GM23338 (cell line): Measurements from ENCODE around the gene CHST13.

Experiments used
- CREB1 ChIP-seq: fragments of 250-450 bp; sonication (Bioruptor Pico); IDR thresholded peaks from 2 replicates; pipeline ENCODE4 v1.5.0; 2020; ENCODE audit warnings: low read depth, mild to moderate bottlenecking, moderate library complexity
- EZH2 ChIP-seq: fragments of 200-600 bp; sonication (generic); IDR thresholded peaks from one replicate; pipeline ENCODE4 v1.8.0; 2017; ENCODE audit warnings: antibody characterized with exemption, mild to moderate bottlenecking, low read depth; ENCODE audit not compliant: unreplicated experiment
- EZH2phosphoT487 ChIP-seq: fragments of 200-600 bp; sonication (generic); IDR thresholded peaks from one replicate; pipeline ENCODE4 v1.8.1; 2018; ENCODE audit warnings: antibody characterized with exemption; ENCODE audit not compliant: unreplicated experiment
- JUNB ChIP-seq: IDR thresholded peaks from one replicate; pipeline ENCODE4 v1.6.1; 2016; ENCODE audit warnings: antibody characterized with exemption; ENCODE audit not compliant: unreplicated experiment
- POLR2AphosphoS5 ChIP-seq: IDR thresholded peaks from 2 replicates; pipeline ENCODE4 v1.6.1; 2016; ENCODE audit warnings: antibody characterized with exemption, low read depth
- REST ChIP-seq: IDR thresholded peaks from one replicate; pipeline ENCODE4 v1.6.1; 2018; ENCODE audit warnings: antibody characterized with exemption; ENCODE audit not compliant: unreplicated experiment
- STAT1 ChIP-seq: IDR thresholded peaks from one replicate; pipeline ENCODE4 v1.6.1; 2016; ENCODE audit warnings: antibody characterized with exemption; ENCODE audit not compliant: unreplicated experiment
- TF ChIP-seq, protein P1 (sequence below), 2 experiments: fragments of 200-600 bp in 1 of 2; sonication (generic) in 1 of 2; conservative IDR thresholded peaks; 2 replicates each; pipeline versions ENCODE4 v1.5.1 to v1.6.1; 2016 to 2017; ENCODE audit warnings: antibody characterized with exemption in 2 of 2, low read depth in 2 of 2, mild to moderate bottlenecking in 2 of 2, moderate library complexity in 1 of 2
- TF ChIP-seq, protein P2 (sequence below): fragments of 250-450 bp; sonication (Bioruptor Pico); IDR thresholded peaks from 2 replicates; pipeline ENCODE4 v1.5.0; 2020; ENCODE audit warnings: mild to moderate bottlenecking, moderate library complexity

DNA sequence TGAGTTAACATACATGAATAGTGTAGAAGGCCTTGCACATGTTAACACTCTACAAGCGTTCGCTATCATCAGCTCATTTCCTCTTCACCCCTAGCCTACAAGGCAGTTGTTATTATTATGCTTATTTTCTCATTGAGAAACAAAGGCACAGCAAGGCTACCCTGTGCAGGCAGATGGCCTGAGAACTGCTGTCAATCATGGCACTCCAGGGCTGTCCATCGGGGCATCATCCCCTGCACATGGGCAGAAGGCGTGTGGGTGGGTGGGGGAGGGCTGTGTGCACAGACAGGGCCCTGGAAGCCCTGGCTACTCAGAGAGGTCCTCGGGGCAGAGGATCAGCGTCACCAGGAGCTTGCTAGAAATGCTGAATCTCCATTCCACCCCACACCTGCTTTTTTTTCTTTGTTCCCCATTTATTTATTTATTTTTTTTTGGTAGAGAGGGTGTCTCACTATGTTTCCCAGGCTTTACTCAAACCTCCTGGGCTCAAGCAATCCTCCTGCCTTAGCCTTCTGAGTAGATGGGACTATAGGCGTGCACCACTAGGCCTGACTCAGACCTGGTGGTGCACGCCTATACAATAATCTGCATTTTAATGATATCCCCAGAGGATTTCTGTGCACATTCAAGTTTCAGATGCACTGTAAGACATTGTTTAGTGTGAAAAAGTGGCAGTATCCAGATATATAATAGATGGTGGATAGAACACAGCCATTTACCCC is 38.6 kb upstream of the CHST13 start:
- TF ChIP-seq STAT1: no peak
- TF ChIP-seq, protein P1, sequence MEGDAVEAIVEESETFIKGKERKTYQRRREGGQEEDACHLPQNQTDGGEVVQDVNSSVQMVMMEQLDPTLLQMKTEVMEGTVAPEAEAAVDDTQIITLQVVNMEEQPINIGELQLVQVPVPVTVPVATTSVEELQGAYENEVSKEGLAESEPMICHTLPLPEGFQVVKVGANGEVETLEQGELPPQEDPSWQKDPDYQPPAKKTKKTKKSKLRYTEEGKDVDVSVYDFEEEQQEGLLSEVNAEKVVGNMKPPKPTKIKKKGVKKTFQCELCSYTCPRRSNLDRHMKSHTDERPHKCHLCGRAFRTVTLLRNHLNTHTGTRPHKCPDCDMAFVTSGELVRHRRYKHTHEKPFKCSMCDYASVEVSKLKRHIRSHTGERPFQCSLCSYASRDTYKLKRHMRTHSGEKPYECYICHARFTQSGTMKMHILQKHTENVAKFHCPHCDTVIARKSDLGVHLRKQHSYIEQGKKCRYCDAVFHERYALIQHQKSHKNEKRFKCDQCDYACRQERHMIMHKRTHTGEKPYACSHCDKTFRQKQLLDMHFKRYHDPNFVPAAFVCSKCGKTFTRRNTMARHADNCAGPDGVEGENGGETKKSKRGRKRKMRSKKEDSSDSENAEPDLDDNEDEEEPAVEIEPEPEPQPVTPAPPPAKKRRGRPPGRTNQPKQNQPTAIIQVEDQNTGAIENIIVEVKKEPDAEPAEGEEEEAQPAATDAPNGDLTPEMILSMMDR (conservative IDR thresholded peaks at IDR 0.05; ENCODE audit: low read depth in 2 of 2): no peak
- TF ChIP-seq REST: no peak
- no peak for TF ChIP-seq EZH2
- no peak for TF ChIP-seq JUNB
- TF ChIP-seq EZH2phosphoT487: no peak
- TF ChIP-seq POLR2AphosphoS5: no peak
- no peak for TF ChIP-seq CREB1 (CRISPR knock-in tag)
- TF ChIP-seq, protein P2, sequence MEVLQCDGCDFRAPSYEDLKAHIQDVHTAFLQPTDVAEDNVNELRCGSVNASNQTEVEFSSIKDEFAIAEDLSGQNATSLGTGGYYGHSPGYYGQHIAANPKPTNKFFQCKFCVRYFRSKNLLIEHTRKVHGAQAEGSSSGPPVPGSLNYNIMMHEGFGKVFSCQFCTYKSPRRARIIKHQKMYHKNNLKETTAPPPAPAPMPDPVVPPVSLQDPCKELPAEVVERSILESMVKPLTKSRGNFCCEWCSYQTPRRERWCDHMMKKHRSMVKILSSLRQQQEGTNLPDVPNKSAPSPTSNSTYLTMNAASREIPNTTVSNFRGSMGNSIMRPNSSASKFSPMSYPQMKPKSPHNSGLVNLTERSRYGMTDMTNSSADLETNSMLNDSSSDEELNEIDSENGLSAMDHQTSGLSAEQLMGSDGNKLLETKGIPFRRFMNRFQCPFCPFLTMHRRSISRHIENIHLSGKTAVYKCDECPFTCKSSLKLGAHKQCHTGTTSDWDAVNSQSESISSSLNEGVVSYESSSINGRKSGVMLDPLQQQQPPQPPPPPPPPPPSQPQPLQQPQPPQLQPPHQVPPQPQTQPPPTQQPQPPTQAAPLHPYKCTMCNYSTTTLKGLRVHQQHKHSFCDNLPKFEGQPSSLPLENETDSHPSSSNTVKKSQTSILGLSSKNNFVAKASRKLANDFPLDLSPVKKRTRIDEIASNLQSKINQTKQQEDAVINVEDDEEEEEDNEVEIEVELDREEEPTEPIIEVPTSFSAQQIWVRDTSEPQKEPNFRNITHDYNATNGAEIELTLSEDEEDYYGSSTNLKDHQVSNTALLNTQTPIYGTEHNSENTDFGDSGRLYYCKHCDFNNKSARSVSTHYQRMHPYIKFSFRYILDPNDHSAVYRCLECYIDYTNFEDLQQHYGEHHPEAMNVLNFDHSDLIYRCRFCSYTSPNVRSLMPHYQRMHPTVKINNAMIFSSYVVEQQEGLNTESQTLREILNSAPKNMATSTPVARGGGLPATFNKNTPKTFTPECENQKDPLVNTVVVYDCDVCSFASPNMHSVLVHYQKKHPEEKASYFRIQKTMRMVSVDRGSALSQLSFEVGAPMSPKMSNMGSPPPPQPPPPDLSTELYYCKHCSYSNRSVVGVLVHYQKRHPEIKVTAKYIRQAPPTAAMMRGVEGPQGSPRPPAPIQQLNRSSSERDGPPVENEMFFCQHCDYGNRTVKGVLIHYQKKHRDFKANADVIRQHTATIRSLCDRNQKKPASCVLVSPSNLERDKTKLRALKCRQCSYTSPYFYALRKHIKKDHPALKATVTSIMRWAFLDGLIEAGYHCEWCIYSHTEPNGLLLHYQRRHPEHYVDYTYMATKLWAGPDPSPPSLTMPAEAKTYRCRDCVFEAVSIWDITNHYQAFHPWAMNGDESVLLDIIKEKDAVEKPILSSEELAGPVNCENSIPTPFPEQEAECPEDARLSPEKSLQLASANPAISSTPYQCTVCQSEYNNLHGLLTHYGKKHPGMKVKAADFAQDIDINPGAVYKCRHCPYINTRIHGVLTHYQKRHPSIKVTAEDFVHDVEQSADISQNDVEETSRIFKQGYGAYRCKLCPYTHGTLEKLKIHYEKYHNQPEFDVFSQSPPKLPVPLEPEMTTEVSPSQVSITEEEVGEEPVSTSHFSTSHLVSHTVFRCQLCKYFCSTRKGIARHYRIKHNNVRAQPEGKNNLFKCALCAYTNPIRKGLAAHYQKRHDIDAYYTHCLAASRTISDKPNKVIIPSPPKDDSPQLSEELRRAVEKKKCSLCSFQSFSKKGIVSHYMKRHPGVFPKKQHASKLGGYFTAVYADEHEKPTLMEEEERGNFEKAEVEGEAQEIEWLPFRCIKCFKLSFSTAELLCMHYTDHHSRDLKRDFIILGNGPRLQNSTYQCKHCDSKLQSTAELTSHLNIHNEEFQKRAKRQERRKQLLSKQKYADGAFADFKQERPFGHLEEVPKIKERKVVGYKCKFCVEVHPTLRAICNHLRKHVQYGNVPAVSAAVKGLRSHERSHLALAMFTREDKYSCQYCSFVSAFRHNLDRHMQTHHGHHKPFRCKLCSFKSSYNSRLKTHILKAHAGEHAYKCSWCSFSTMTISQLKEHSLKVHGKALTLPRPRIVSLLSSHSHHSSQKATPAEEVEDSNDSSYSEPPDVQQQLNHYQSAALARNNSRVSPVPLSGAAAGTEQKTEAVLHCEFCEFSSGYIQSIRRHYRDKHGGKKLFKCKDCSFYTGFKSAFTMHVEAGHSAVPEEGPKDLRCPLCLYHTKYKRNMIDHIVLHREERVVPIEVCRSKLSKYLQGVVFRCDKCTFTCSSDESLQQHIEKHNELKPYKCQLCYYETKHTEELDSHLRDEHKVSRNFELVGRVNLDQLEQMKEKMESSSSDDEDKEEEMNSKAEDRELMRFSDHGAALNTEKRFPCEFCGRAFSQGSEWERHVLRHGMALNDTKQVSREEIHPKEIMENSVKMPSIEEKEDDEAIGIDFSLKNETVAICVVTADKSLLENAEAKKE (CRISPR knock-in tag): no peak
